AG08395 (cell line): Measurements from ENCODE around the gene MAVS.
"Not testable (repeated sequence)": the region's sequence is repeated elsewhere in the genome, so short reads cannot be mapped to it uniquely, and the experiment has no call there.

Experiments
- DNase-seq: peaks from one replicate; pipeline ENCODE4 v3.0.0; 2012; ENCODE audit warnings: mixed read lengths, low spot score

The MAVS gene

DNA sequence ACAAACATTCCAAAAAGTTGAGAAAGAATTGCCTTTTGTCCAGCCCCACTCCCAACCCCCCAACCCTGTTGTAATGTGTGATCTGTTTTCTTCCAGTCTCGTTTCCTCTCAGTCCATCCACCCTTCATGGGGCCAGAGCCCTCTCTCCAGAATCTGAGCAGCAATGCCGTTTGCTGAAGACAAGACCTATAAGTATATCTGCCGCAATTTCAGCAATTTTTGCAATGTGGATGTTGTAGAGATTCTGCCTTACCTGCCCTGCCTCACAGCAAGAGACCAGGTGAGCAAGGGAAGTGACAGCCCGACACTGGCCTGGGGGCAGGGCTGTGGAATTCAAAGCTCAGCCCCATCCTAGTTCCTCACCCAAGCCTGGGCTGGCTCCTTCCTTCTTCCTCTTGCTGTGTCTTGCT, 7.8 kb downstream of the MAVS start:
- DNase-seq: no peak

DNA sequence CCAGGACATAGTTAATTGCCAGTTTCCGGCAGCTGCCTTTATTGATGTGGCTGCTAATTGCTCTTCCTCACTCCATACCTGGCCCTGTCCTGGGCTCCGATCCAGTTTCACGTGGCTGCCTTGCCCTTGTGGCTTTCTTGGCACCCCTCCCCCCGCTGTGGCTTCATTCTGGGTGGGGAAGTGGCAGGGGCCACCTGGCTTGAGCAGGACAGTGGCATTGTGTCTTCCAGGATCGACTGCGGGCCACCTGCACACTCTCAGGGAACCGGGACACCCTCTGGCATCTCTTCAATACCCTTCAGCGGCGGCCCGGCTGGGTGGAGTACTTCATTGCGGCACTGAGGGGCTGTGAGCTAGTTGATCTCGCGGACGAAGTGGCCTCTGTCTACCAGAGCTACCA, 10.8 kb downstream of the MAVS start:
- no peak for DNase-seq

DNA sequence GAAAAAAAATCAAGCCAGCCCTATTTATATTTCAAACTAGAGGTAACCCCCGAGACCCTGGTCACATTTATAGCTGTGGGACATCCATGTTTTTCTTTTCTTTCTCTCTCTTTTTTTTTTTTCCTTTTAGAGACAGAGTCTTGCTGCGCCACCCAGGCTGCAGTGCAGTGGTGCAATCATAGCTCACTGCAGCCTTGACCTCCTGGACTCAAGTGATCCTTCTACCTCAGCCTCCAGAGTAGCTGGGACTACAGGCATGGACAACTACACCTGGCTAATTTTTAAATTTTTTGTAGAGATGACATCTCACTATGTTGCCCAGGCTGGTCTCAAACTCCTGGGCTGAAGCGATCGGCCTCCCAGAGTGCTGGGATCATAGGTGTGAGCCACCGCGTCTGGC, 12.1 kb downstream of the MAVS start:
- DNase-seq: no peak

DNA sequence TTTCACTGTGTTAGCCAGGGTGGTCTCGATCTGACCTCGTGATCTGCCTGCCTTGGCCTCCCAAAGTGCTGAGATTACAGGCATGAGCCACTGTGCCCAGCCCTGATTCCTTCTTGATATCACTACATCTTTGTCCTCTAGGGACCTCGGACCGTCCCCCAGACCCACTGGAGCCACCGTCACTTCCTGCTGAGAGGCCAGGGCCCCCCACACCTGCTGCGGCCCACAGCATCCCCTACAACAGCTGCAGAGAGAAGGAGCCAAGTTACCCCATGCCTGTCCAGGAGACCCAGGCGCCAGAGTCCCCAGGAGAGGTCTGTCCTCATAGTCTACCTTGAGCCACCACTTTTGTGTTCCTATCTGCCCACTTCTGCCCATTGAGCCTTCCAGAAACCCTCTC, 14.6 kb downstream of the MAVS start:
- no peak for DNase-seq

DNA sequence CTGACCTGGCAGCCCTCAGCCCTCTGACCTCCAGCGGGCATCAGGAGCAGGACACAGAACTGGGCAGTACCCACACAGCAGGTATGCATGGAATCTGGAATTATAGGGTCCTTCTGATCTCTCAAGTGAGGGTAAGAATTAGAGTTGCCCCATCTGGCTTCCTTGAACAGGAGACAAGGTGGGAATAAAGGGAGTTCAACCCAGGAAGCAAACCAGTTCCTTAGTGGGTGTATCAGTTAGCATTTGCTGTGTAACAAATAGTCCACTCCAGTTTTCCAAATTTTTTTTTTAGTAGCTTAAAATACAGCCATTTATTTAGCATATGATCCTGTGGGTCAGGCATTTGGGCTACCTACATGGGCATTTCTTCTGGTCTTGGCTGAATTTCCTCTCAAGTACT, 15.7 kb downstream of the MAVS start:
- DNase-seq: no peak

DNA sequence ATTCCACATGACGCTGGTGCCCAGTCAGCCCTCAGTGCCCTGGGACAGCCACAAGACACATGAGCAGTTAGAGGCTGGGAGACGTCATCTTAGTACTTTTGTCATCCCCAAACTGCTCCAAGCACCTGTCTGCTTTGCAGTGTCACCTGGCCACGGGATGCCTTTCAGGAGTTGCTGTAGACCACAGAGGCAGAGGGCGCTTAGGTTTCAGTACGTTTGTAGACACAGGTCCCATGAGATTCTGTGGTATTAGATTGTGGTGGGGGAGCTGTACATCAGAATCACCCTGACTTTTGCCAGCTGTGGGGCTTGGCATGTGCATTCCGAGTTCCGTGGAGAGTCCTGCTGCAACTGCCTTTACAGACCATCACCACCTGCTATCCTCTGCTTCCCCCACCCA, 16.7 kb downstream of the MAVS start:
- DNase-seq: no peak

DNA sequence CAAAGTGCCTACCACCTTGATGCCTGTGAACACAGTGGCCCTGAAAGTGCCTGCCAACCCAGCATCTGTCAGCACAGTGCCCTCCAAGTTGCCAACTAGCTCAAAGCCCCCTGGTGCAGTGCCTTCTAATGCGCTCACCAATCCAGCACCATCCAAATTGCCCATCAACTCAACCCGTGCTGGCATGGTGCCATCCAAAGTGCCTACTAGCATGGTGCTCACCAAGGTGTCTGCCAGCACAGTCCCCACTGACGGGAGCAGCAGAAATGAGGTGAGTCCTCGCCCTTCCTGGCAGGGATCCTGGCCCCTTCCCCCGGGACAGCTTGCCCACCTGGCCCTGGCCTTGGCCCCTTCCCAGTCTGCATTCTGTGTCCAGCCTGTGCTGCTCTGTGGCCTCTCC, 17.9 kb downstream of the MAVS start:
- no peak for DNase-seq

DNA sequence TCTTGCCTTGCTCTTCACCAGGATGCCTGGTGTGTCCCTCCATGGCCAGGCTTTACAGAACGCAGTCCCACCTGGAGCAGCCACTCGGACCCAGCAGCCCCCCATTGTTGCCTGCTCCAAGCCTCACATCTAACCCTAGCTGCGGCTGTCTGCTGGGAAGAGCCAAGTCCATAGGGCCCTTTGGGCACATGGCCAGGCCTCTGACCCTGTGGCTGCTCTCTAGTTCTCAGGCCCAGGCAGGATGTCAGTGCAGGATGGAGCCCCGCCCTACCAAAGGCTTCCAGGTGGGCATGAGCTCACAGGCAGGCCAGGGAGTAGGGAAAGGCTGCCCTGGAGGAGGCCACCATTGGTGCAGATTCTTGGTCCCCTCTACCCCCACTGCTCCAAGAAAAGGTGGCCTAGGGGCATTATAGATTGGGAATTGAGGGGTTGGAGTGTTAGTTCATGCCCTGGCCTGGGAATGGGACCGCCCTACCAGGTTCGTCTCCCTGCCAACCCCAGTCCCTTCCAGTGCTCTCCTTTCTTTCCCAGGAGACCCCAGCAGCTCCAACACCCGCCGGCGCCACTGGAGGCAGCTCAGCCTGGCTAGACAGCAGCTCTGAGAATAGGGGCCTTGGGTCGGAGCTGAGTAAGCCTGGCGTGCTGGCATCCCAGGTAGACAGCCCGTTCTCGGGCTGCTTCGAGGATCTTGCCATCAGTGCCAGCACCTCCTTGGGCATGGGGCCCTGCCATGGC, 18.7 kb downstream of the MAVS start:
- DNase-seq: no peak

DNA sequence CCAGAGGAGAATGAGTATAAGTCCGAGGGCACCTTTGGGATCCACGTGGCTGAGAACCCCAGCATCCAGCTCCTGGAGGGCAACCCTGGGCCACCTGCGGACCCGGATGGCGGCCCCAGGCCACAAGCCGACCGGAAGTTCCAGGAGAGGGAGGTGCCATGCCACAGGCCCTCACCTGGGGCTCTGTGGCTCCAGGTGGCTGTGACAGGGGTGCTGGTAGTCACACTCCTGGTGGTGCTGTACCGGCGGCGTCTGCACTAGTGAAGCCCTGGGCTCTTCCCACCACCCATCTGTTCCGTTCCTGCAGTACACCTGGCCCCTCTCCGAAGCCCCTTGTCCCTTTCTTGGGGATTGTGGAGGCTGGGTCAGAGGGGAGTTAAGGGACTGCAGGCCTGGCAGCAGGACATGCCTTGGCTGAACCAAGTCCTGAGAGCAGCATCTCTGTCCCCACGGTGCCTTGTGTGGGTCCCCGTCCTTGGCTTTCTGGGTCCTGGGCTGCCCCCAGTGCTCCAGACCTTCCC, 19.3 kb downstream of the MAVS start:
- DNase-seq: no peak

DNA sequence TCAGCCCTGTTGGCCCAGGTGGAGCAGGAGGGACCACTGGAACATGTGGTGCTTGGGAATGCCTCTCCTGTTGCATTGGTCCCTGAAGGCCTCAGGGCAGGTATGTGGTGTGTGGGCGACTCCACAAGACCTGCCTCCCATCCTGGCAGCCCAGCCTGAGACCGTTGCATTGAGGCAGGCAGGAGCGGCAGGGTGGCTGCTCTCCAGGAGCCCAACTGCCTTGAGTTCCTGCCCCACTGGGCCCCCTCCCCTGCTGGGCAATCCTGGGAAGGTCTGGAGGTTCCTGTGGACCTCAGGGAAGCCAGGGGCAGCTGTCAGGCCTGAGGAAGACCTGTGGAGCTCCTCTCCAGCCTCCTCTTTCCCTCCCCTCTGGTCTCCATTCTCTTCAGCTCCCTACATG, 19.8 kb downstream of the MAVS start:
- no peak for DNase-seq

DNA sequence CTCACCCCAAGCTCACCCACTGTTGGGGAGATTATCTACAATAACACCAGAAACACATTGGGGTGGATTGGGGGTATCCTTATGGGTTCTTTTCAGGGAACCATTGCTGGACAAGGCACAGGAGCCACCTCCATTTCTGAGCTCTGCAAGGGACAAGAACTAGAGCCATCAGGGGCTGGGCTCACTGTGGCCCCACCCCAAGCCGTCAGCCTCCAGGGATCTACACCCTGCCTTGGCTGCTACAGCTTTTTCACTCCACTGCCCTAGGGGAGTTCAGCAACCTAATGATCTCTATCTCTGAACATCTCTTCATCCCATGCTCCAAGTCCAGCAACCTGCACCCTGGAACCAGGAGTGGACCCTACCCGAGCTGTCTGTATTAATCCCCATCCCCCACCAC, 21.2 kb downstream of the MAVS start:
- DNase-seq: no peak

DNA sequence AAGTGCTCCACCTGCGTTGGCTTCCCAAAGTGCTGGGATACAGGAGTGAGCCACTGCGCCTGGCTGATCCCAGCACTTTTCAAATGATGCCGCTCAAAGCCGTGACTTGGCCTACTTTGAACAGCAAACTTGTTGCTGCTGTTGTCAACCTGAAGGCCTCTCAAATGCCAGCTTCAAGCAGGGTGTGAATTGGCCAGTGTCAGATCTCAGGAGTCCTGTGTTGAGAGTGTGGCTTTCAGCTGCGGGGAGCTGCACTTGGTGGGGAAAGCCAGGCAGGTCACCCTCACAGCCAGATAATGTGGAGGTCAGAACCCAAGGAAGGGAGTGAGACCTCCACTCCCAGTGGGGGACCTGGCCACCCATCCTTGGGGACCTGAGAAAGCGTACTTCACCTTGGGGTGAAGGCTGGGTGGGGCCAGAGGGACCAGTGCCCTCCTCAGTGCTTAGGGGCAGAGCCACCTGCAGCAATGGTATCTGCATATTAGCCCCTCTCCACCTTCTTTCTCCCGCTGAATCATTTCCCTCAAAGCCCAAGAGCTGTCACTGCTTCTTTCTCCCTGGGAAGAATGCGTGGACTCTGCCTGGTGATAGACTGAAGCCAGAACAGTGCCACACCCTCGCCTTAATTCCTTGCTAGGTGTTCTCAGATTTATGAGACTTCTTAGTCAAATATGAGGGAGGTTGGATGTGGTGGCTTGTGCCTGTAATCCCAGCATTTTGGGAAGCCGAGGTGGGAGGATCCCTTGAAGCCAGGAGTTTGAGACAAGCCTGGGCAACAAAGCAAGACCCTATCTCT, 23.4 kb downstream of the MAVS start:
- DNase-seq: no peak

DNA sequence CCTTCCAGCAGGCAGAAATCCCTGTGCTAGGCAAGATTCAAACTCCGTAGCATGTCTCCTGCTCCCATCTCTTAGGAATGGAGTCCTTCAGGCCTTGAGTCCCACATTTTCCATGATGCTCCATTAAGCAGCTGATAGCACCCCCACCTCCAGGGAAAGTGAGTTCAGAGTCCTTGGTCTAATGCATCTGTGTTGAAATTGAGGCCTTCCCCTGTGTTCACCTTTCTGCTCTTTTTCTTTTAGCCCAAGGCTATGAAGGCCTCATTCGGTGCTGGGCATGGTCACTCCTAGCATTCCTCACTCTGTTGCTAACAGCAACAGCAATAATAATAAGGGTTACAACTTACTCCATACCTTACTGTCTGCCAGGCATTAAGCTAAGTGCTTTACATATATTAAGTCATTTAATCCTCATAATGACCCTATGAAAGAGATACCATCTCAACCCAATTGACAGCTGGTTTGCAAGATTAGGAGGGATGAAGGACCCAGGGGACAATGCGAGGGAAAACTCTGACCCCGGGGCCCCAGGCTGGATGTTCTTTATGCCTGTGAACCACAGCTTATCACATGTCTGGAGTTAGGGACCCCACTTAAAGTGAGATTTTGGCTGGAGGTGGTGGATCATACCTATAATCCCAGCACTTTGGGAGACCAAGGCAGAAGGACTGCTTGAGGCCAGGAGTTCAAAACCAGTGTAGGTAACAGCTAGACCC, 25.1 kb downstream of the MAVS start:
- no peak for DNase-seq

DNA sequence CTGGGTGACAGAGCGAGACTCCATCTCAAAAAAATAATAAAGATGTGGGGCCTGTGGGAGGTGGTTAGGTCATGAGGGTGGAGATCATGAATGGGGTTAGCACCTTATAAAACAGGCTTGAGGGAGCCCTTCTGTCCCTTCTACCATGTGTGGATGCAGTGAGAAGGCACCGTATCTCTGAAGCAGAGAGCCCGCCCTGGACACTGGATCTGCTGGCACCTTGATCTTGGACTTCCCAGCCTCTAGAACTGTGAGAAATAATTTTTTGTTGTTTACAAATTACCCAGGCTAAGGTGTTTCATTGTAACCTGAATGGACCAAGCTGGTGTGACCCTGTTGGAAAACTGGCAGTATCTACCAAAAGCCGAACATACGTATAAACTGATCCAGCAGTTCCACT, 26.9 kb downstream of the MAVS start:
- DNase-seq: no peak

DNA sequence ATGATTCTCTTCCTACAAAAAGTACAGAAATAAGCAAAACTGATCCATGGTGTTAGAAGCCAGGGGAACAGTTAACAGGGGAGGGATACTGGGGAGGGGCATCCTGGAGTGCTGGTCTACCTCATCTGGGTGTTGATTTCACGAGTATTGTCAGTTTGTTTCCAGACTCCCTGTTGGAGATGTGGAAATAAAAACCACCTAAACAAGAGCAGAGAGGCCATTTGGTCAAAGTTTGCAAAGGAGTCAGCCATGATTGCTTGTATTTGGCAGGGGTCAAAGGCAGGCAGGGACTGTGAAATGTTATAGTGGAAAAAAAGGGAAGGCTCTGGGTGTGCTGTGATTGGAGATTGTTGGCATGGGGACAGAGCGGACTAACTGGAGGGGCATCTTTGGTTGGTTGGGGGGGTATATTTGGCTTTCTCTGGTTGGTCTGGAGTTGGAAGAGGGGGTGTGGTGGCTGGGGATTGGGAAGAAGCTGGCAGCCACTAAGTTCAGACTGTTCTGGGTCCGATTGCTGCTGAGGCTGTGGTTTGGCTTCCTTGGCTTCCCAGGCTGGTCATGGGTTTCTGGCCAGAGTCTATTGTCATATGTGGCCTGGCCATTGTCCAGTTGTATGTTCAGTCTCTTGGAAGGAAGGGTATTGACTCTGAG, 27.7 kb downstream of the MAVS start:
- DNase-seq: no peak

DNA sequence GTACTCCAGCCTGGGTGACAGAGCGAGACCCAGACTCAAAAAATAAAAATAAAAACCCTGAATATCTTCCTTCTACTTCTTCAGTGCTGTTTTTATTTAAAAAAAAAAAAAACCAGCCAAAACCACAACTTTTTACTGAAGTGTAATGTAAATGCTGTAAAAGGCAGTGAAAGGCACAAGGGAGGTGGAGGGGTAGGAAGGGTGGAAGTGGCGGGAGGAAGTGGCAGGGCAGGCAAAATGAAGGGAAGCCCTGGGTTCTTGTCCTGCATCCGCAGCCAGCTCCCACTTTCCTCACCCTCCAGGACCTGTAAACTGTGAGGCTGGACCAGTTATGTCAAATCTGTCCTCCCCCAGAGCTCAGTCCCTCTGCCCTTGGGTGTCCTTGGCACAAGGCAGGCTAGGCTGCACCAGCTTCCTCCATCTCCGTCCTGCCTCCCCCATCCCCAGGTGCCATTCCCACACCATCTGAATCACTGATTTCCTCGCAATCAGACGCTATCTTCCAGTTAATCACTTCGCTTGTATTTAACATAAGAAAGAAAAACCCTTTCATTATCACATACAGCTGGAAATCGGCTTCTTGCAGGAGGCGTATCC, 28.8 kb downstream of the MAVS start:
- DNase-seq: no peak

DNA sequence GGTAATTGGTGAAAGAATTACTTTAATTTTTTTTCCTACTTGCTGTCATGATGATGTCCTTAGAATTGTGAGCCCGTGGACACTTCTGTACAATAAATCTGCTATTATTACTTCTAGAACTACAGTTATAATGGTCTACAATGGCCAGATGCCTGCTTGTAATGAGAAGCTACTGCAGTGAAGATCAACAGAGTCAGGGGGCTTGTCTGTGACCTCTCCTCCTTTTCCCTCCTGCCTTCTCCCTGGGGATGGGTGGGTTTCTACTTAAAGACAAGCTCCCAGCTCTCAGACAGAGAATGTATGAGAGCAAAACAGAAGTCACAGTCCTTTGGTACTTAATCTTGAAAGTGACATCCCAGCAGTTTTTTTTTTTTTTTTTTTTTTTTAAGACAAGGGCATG, 29.4 kb downstream of the MAVS start:
- no peak for DNase-seq

DNA sequence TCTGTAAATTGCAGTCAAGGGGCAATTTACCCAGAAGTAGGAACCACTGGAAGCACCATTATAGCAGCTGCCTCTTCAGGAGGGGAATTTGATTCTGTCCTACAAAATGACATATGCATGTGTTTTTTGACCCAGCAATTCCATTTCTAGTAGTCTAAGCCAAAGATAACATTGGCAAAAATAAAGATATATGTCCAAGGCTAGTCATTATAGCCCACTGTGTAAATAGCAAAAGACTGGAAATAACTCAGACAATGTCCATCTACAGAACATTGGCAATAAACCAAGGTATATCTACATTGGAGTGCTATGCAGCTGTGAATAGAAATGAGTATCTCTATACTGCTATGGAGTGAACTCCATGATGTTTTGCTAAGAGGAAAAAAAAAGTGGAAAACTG, 30.0 kb downstream of the MAVS start:
- DNase-seq: no peak

DNA sequence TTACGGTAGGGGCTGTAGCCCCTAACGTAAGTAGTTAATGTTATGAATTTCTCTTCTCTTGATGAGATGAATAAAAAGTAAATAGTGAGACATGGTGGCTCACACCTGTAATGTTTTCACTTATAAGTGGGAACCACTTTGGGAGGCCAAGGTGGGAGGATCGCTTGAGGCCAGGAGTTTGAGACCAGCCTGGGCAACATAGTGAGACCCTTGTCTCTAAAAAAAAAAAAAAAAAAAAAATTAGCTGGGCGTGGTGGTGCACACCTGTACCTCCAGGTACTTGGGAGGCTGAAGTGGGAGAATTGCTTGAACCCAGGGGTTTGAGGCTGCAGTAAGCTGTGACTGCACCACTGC, 32.3 kb downstream of the MAVS start:
- not testable (repeated sequence) for DNase-seq

DNA sequence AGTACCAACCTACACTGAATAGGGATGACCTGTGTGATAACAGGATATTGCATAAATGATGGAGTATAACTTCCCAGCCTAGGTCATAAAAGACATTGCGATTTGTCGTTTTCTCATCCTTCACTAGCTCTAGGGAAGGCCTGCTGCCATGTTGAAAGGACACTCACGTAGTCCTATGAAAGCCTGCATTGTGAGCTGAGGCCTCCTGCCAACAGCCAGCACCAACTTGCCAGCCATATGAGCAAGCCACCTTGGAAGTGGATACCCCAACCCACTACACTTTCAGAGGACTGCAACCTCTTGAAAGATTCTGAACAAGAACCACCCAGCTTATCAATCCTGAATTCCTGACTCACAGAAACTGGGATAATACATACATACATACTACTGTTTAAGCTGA, 39.1 kb downstream of the MAVS start:
- no peak for DNase-seq

DNA sequence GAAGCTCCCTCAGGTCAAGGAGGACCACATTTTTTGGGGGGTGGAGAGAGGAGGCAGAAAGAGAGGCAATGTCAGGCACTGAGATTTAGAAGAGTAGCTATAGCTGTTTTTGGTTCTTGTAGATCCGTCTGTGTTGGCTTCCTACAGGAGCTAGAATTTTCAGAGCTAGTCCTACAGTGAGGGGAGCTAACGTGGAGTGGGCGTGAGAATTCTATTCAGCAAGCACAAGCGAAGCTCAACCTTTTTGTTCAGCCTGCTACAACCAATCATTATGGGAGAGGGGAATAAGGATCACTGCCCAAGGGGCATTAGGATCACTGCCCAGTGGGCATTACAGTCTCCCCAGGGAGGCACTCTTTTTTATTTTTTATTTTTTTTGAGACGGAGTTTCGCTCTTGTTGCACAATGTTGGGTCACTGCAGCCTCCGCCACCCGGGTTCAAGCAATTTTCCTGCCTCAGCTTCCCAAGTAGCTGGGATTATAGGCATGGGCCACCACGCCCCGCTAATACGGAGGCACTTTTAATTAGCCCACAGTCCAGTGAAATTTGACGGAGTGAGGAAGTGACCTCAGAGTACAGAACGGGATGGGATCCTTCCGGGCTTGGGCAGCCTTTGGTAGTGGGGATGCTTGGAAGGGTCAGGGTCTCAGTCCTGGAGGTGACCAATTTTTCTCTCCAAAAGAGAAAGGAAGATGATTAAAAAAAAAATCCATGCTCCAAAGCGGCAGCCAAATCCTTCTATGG, 41.4 kb downstream of the MAVS start:
- DNase-seq: peak; percentile 59
